PC-3 (cell line): Measurements from ENCODE around the gene CHD6. TPM values are rescaled to one million over a fixed set of nuclear protein-coding genes. Genes with fewer than 3 reads are reported as not detected.

Experiments used
- ATAC-seq: fragments of 200-7000 bp; cut with Tn5 transposase; 2 replicates; pipeline ENCODE4 v1.9.1; 2020; ENCODE audit warnings: mild to moderate bottlenecking, moderate library complexity
- BruUV-seq: library from RNA; stranded (reverse); fragments of 400-500 nt; replicated peaks from 2 replicates; lab custom pipeline; 2021; lab: Mats Ljungman, UMichigan
- CTCF ChIA-PET: fragments of 300-600 bp; sonication (Branson Sonifier 250); formaldehyde crosslinking; loops from one replicate; lab custom pipeline; 2022; ENCODE audit warnings: antibody characterized with exemption; lab: Charles Lee
- POLR2A ChIA-PET: fragments of 300-600 bp; sonication (Branson Sonifier 250); formaldehyde crosslinking; loops from one replicate; lab custom pipeline; 2022; ENCODE audit warnings: antibody characterized with exemption; ENCODE audit not compliant: unreplicated experiment; lab: Charles Lee
- DNase-seq: peaks from one replicate; pipeline ENCODE4 v3.0.0-alpha.2; 2015
- H2AFZ ChIP-seq: fragments of 300-600 bp; sonication (generic); 2 replicates; pipeline ENCODE4 v1.6.0; 2016; ENCODE audit warnings: antibody characterized with exemption, low read length
- H3F3A ChIP-seq: fragments of 300-600 bp; sonication (generic); one replicate; pipeline ENCODE4 v1.6.0; 2017; ENCODE audit warnings: antibody characterized with exemption, low read length, control low read depth, mild to moderate bottlenecking; ENCODE audit not compliant: unreplicated experiment
- H3K27ac ChIP-seq: fragments of 300-600 bp; sonication (generic); 2 replicates; pipeline ENCODE4 v1.5.1; 2016; ENCODE audit warnings: mild to moderate bottlenecking, low read length
- H3K27me3 ChIP-seq: fragments of 300-600 bp; sonication (generic); 2 replicates; pipeline ENCODE4 v1.6.1; 2016; ENCODE audit warnings: low read length, mixed read lengths
- H3K36me3 ChIP-seq: fragments of 300-600 bp; sonication (generic); 2 replicates; pipeline ENCODE4 v1.6.1; 2016; ENCODE audit warnings: low read depth, mixed run types, low read length, mixed read lengths
- H3K4me1 ChIP-seq: fragments of 300-600 bp; sonication (generic); 2 replicates; pipeline ENCODE4 v1.5.1; 2016; ENCODE audit warnings: low read length; ENCODE audit not compliant: insufficient read depth
- H3K4me2 ChIP-seq: fragments of 300-600 bp; sonication (generic); 2 replicates; pipeline ENCODE4 v1.6.0; 2016; ENCODE audit warnings: low read length
- H3K4me3 ChIP-seq: fragments of 300-600 bp; sonication (generic); 2 replicates; pipeline ENCODE4 v1.5.1; 2016; ENCODE audit warnings: mild to moderate bottlenecking, low read length, mixed read lengths
- H3K79me2 ChIP-seq: fragments of 300-600 bp; sonication (generic); 2 replicates; pipeline ENCODE4 v1.6.1; 2017; ENCODE audit warnings: low read length, mixed read lengths
- H3K9ac ChIP-seq: fragments of 300-600 bp; sonication (generic); 2 replicates; pipeline ENCODE4 v1.6.0; 2016; ENCODE audit warnings: mild to moderate bottlenecking, low read length
- H3K9me2 ChIP-seq: fragments of 300-600 bp; sonication (generic); replicated peaks from 2 replicates; pipeline ENCODE4 v1.6.1; 2016; ENCODE audit warnings: mixed run types, low read length, mixed read lengths
- H3K9me3 ChIP-seq: fragments of 300-600 bp; sonication (generic); 2 replicates; pipeline ENCODE4 v1.6.1; 2016; ENCODE audit warnings: low read length, mixed read lengths
- H4K20me1 ChIP-seq: fragments of 300-600 bp; sonication (generic); 2 replicates; pipeline ENCODE4 v1.6.1; 2016; ENCODE audit warnings: low read length, mixed read lengths
- CTCF ChIP-seq: fragments of 300-600 bp; sonication (generic); conservative IDR thresholded peaks from 2 replicates; pipeline ENCODE4 v1.5.1; 2017; ENCODE audit warnings: antibody characterized with exemption, low read depth, mild to moderate bottlenecking, low read length
- EZH2 ChIP-seq: fragments of 300-600 bp; sonication (generic); IDR thresholded peaks from one replicate; pipeline ENCODE4 v1.6.1; 2017; ENCODE audit warnings: antibody characterized with exemption, mild to moderate bottlenecking, low read length; ENCODE audit not compliant: unreplicated experiment
- EZH2phosphoT487 ChIP-seq: fragments of 300-600 bp; sonication (generic); IDR thresholded peaks from 2 replicates; pipeline ENCODE4 v1.6.1; 2018; ENCODE audit warnings: mild to moderate bottlenecking, antibody characterized with exemption, low read length, borderline replicate concordance
- intact Hi-C: fragments of 100-400 bp; cut with micrococcal nuclease; formaldehyde crosslinking; loops from 2 replicates; pipeline ENCODE4 v1.9.0; 2023
- total RNA-seq: library from RNA; depleted of rRNA; stranded (reverse); fragments of >200 nt; gene quantifications from 2 replicates; pipeline ENCODE4 v1.2.3, GENCODE V29; 2014

Gene CHD6
- total RNA-seq, 1 experiment from 2014 or later, result 19.5 TPM

DNA sequence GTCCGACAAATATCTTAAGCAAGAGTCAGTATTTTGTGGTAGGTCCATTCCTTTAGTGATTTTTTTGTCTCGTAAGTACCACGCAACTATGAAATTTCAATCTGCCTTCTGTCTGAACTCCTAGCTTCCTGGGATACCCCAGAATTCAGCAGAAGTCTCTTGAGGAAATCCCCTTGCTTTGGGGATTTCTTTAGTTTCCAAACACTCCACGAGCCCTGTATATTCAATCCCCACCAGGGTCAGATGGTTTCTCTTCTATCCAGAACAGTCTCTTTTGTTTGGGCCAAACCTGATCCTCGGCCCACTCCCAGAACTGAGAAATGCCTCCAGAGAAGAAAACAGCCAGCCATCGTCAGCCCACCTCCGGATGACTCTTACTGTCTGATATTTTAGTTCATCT, 113.0 kb downstream of the CHD6 start:
- Histone ChIP-seq H4K20me1 (no peaks in the 10 kb centered on the region), H3K79me2 (no peaks in the 10 kb centered on the region), H3K27me3 (no peaks in the 10 kb centered on the region), H3K9me3 (no peaks in the 10 kb centered on the region), H3K4me1 (no peaks in the 10 kb centered on the region), H2AFZ (no peak overlapping the region), H3K9ac (no peak overlapping the region), H3K4me2 (no peak overlapping the region), H3F3A (no peaks in the 10 kb centered on the region), H3K36me3 (peaks cover 5% of the 10 kb centered on the region; the same call in 1 of the 2 replicates), H3K27ac (no peak overlapping the region), H3K4me3 (no peak overlapping the region), H3K9me2 (no peaks in the 10 kb centered on the region)
- BruUV-seq, result no TSS peak
- CTCF ChIA-PET, result interaction anchor here (0.7 kb wide), 1 partner anchor 115 kb away, joined by 4 read pairs; no protein-coding TSS in a partner anchor
- no peak for TF ChIP-seq CTCF
- TF ChIP-seq EZH2phosphoT487, result no peak
- TF ChIP-seq EZH2, result no peak
- ATAC-seq (no peak), DNase-seq (no peak)
- POLR2A ChIA-PET, result no interaction called here
- intact Hi-C loops, result no loop called here

DNA sequence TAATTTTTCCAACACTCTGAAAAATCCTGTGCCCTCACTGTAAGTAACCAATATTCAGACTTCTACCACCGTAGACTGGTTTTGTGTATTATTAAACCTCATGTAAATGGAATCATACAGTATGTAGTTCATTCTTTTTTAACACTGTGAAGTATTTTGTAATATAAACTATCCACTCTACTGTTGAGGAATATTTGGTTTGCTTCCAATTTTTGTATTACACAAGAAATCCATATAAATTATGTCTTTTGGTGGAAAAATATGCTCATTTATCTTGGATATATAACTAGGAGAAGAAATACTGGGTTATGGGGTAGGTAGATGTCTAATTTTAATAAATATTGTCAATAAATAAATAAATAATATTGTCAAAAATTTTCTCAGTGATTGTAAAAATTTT, 116.8 kb downstream of the CHD6 start:
- Histone ChIP-seq H3K9me3 (no peaks in the 10 kb centered on the region), H3K79me2 (no peaks in the 10 kb centered on the region), H4K20me1 (no peaks in the 10 kb centered on the region), H3K27me3 (no peaks in the 10 kb centered on the region), H3F3A (no peaks in the 10 kb centered on the region), H3K4me1 (no peaks in the 10 kb centered on the region), H3K9ac (no peak overlapping the region), H3K36me3 (peaks cover 5% of the 10 kb centered on the region; the same call in 1 of the 2 replicates), H2AFZ (no peak overlapping the region), H3K4me3 (no peak overlapping the region), H3K4me2 (no peak overlapping the region), H3K27ac (no peak overlapping the region), H3K9me2 (no peaks in the 10 kb centered on the region)
- DNase-seq (no peak), ATAC-seq (no peak)
- no peak for TF ChIP-seq EZH2phosphoT487
- intact Hi-C loops, result no loop called here
- BruUV-seq, result no TSS peak
- ChIA-PET POLR2A (no interaction called here), CTCF (no interaction called here)

GRCh38 chr20:41499961-41500725, 118.0 kb downstream of the CHD6 start:
- no peak overlapping the region for H3K4me2 ChIP-seq
- H3K9ac ChIP-seq, result no peak overlapping the region
- no peak for ATAC-seq
- intact Hi-C loops, result no loop called here
- DNase-seq, result no peak
- H3K9me3 ChIP-seq, result no peaks in the 10 kb centered on the region
- no TSS peak for BruUV-seq
- POLR2A ChIA-PET, result no interaction called here
- no peak overlapping the region for H3K4me3 ChIP-seq
- no peak overlapping the region for H3K27ac ChIP-seq
- H3K36me3 ChIP-seq, result peaks cover 4% of the 10 kb centered on the region; the same call in 1 of the 2 replicates
- no peaks in the 10 kb centered on the region for H4K20me1 ChIP-seq
- CTCF ChIA-PET, result interaction anchor here (0.6 kb wide), 1 partner anchor 225 kb away, joined by 5 read pairs; no protein-coding TSS in a partner anchor
- H2AFZ ChIP-seq, result no peak overlapping the region
- no peak for TF ChIP-seq CTCF
- no peak for TF ChIP-seq EZH2
- TF ChIP-seq EZH2phosphoT487, result no peak
- no peaks in the 10 kb centered on the region for H3K27me3 ChIP-seq
- H3K9me2 ChIP-seq, result no peaks in the 10 kb centered on the region
- H3K4me1 ChIP-seq, result no peaks in the 10 kb centered on the region
- H3F3A ChIP-seq, result no peaks in the 10 kb centered on the region
- no peaks in the 10 kb centered on the region for H3K79me2 ChIP-seq
